GM10266 (cell line): ENCODE measurements around the gene FITM1.

Experiments
- DNase-seq: peaks from one replicate; pipeline ENCODE4 v3.0.0; 2012; ENCODE audit errors: extremely low spot score
- CTCF ChIP-seq: IDR thresholded peaks from 2 replicates; pipeline ENCODE4 v1.5.1; 2012; ENCODE audit warnings: mild to moderate bottlenecking, low read depth; ENCODE audit not compliant: control insufficient read depth, insufficient read depth; ENCODE audit errors: missing control alignments

FITM1 gene

GRCh38 chr14:24139272-24139934 is 8.9 kb downstream of the FITM1 start:
- DNase-seq: no peak
- no peak for TF ChIP-seq CTCF

- TF ChIP-seq CTCF: peak; percentile 7
- peak; percentile 96 for DNase-seq
Measured at GRCh38 chr14:24141097-24141880, 10.8 kb downstream of the FITM1 start, which contains the start of gene EMC9. TSS of gene EMC9 (minus strand) at chr14:24141591. CDS start at chr14:24141304, 287 bp downstream.

GRCh38 chr14:24143511-24143910 is 13.1 kb downstream of the FITM1 start:
- no peak for TF ChIP-seq CTCF
- no peak for DNase-seq

GRCh38 chr14:24144451-24144850 is 14.0 kb downstream of the FITM1 start:
- DNase-seq: no peak
- TF ChIP-seq CTCF: no peak

GRCh38 chr14:24145219-24145618 is 14.8 kb downstream of the FITM1 start:
- DNase-seq: no peak
- TF ChIP-seq CTCF: no peak

- no peak for DNase-seq
- no peak for TF ChIP-seq CTCF
Measured at GRCh38 chr14:24145690-24146452, 15.4 kb downstream of the FITM1 start.
